ENCODE data around the gene RNF34.

RNF34 gene

GRCh38 chr12:121466794-121467637 is 67.1 kb downstream of the RNF34 start:
- peak; percentile 70 to 88 for DNase-seq (ENCODE audit: low read depth in 2 of 2)

GRCh38 chr12:121467638-121468498 is 68.0 kb downstream of the RNF34 start:
- DNase-seq (ENCODE audit: low read depth in 2 of 2), result no peak

GRCh38 chr12:121468499-121468801 is 68.5 kb downstream of the RNF34 start:
- DNase-seq (ENCODE audit: low read depth in 2 of 2), result no peak

GRCh38 chr12:121470751-121471150 is 70.8 kb downstream of the RNF34 start:
- no peak for DNase-seq (ENCODE audit: low read depth in 2 of 2)

GRCh38 chr12:121472150-121472905 is 72.4 kb downstream of the RNF34 start:
- no peak for DNase-seq (ENCODE audit: low read depth in 2 of 2)
